ENCODE measurements around the gene FAF1. TPM values are rescaled to one million over a fixed set of nuclear protein-coding genes. Genes with fewer than 3 reads are reported as not detected.

FAF1 gene
- total and polyA plus RNA-seq, 9 of the 15 experiments (the other 6 are each of a cell fraction or from before 2014, with no cell fraction given): 48.7 to 225 (median 118) TPM

GRCh38 chr1:50959913-50960844 lies at the start of gene FAF1 (continued):
- TF ChIP-seq HMGXB4 (CRISPR knock-in tag; IDR thresholded peaks at IDR 0.05) (no peak), RAD51 (IDR thresholded peaks at IDR 0.05; ENCODE audit: borderline replicate concordance, low read depth) (peak; percentile 97), MYBL2 (IDR thresholded peaks at IDR 0.05; ENCODE audit: low read depth) (no peak; the same call in 1 of the 2 replicates), MYBL2 (CRISPR knock-in tag; IDR thresholded peaks at IDR 0.05; ENCODE audit: borderline replicate concordance) (no peak), CXXC5 (CRISPR knock-in tag; IDR thresholded peaks at IDR 0.05) (peak; percentile 97), POLR2A (conservative IDR thresholded peaks at IDR 0.05) (peak; percentile 94), POU5F1 (IDR thresholded peaks at IDR 0.05; ENCODE audit: borderline replicate concordance, low read depth, low read length, partially characterized antibody) (peak; percentile 10), NFIC (IDR thresholded peaks at IDR 0.05) (peak; percentile 15; the same call in 1 of the 2 replicates), MLX (CRISPR knock-in tag; conservative IDR thresholded peaks at IDR 0.05) (no peak), FOXJ2 (tag; IDR thresholded peaks at IDR 0.05) (peak; percentile 54; the same call in 1 of the 2 replicates), NR2F6 (CRISPR knock-in tag; IDR thresholded peaks at IDR 0.05) (no peak), GABPB1 (CRISPR knock-in tag; IDR thresholded peaks at IDR 0.05) (peak; percentile 85; the same call in 1 of the 2 replicates), SRSF3 (IDR thresholded peaks at IDR 0.05; ENCODE audit: insufficient read depth, low read length) (no peak), HNRNPLL (IDR thresholded peaks at IDR 0.05; ENCODE audit: low read depth, low read length, poor library complexity, severe bottlenecking) (peak; percentile 91)

Measured in K562 (cell line).